Ramos (cell line): ENCODE results near the gene KDM4B.

Experiments
- in situ Hi-C: fragments of 300-500 bp; cut with MboI; formaldehyde crosslinking; loops from one replicate; pipeline ENCODE4 v1.14.3; 2022; ENCODE audit warnings: low sequenced_read_pairs; ENCODE audit not compliant: unreplicated experiment

KDM4B gene

DNA sequence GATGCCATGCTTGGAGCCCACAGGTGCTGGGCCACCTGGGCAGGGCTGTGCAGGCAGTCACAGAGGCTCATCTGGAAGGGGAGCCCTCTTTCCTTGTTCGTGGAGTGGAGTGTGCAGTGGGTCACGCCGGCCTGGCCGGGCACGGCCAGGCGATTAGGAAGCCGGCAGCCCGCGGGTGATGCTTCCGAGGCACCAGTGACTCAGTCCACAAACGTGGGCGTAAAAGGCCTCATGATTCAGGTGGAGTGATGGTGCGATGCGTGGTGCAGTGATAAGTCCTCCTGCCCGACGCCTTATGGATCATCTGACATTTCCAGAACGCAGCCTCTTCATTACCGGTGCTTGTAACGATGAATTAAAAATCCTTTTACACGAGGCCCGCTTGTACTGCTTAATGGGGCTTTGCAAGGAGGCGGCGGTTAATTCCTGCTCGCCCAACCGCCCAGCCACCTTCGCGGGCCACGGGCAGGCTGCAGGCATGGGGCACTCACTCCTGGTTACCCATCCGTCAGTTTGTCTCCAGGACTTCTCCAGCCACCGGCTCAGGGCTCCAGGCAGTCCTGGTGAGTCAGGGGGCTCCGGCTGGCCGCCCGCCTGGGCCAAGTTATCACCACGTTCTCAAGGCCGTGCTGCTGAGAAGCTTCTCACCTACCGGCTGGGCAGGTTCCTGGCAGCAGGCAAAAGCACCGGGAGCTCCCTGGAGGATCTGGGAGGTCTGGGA lies 172.4 kb downstream of the KDM4B start:
- in situ Hi-C loops: loop anchor here (10.0 kb wide), 1 partner anchor 86 kb away; no protein-coding TSS in a partner anchor

DNA sequence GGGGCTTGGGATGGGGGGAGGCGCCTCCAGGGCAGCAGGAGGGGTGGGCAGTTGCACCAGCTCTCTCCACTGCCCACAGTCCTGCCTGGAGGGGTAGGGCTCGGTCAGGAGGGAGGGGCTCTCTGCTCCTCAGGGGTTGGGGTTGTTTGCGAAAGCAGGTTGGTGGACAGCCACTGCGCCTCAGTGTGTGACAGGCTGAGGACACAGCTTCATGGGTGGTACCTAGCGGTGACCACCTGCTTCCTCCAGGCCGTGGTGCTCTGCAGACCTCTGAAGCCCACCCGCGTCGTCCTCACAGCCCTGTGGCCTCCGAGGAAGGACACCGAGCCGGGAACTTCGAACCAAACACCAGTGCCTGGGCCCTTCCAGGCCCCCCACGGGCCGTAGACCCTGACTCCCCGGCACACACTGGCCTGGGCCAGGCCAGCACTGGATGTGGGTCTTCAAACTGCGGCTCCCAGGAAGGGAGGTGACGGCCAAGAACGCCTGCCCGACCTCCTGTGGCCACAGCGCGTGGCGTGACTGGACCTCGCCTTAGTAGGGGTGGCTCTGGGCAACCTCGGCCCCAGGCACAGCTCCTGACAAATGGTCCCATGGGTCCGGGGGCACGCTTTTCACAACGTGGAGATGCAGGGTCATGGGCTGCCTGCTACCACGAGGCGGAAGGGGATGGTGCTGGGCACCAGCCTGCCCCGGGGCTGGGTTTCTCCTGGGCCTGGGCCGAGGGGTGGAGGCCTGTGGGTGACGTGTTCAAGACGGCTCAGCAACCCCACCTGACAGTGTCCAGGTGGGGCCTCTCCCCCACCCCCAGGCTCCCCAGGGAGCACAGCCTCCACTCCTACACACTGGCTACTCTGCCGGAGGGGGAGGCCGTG lies 173.2 kb downstream of the KDM4B start:
- in situ Hi-C loops: loop anchor here (10.0 kb wide), 1 partner anchor 87 kb away; no protein-coding TSS in a partner anchor

DNA sequence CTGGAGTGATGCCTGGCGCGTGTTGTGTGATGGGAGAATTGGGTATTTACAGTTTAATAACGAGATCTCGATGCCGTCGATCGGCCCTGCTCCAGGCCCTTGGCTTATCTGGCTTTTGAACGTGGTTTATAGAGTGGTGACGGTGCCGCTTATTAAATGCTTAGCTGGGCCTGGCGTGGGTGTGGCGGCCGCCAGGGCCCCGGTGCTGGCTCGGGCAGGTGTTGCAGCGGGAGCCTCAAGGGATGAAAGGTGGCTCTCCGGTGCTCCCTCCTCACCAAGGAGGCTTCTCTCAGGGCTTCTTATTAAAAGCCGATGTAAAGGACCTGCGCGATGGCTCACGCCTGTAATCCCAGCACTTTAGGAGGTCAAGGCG lies 173.8 kb downstream of the KDM4B start:
- in situ Hi-C loops: loop anchor here (10.0 kb wide), 1 partner anchor 88 kb away; no protein-coding TSS in a partner anchor

DNA sequence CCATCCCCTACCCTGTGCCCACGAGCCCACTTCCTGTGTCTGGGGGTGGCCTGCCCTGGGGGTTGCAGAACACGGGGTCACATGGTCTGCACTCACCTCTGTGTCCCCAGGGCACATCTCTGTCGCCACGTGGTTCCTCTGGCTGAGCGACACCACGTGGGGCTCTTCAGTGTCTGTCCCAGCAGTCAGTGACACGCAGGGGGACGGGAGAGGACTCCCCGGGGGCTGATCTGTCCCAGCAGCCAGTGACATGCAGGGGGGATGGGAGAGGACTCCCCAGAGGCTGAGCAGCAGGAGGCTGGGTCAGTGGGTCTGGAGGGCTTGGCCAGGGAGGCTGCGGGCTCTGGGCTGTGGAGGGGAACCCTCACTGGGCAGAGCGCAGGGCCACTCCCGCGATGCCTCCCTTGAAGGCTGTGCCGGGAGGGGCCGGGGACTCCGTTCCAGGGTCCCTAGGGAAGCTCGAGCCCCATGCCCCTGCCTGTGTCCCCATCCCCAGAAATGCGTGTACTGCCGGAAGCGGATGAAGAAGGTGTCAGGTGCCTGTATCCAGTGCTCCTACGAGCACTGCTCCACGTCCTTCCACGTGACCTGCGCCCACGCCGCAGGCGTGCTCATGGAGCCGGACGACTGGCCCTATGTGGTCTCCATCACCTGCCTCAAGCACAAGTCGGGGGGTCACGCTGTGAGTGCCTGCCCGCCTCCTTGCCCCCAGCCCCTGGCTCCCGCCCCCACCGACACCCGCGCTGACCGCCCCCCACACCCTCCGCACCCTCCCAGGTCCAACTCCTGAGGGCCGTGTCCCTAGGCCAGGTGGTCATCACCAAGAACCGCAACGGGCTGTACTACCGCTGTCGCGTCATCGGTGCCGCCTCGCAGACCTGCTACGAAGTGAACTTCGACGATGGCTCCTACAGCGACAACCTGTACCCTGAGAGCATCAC lies 174.8 kb downstream of the KDM4B start:
- in situ Hi-C loops: loop anchor here (10.0 kb wide), 1 partner anchor 89 kb away; no protein-coding TSS in a partner anchor

DNA sequence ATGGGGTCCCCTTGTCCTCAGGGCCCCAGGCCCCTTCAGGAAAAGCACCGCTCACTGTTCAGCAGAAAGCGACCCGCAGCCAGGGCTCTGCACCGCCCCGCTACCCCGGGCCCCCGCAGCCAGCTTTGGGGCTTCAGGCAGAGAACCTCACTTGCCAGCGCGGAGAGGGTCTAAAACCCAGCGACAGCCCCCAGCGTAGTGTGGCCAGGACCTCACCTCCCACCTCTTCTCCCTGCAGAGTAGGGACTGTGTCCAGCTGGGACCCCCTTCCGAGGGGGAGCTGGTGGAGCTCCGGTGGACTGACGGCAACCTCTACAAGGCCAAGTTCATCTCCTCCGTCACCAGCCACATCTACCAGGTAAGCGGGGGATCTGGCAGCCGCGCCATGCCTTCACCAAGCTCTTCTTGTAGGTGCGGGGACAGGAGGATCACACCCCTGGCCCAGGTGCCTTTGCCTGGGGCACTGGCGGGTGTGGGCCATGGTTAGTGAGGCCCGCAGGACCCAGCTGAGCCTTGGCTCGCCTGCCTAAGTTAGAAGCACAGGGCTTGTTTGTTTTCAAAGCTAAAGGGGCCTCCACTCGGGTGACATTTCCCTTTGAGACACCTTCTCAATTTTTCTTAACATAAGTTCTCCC lies 175.7 kb downstream of the KDM4B start:
- in situ Hi-C loops: loop anchor here (10.0 kb wide), 1 partner anchor 90 kb away; no protein-coding TSS in a partner anchor

DNA sequence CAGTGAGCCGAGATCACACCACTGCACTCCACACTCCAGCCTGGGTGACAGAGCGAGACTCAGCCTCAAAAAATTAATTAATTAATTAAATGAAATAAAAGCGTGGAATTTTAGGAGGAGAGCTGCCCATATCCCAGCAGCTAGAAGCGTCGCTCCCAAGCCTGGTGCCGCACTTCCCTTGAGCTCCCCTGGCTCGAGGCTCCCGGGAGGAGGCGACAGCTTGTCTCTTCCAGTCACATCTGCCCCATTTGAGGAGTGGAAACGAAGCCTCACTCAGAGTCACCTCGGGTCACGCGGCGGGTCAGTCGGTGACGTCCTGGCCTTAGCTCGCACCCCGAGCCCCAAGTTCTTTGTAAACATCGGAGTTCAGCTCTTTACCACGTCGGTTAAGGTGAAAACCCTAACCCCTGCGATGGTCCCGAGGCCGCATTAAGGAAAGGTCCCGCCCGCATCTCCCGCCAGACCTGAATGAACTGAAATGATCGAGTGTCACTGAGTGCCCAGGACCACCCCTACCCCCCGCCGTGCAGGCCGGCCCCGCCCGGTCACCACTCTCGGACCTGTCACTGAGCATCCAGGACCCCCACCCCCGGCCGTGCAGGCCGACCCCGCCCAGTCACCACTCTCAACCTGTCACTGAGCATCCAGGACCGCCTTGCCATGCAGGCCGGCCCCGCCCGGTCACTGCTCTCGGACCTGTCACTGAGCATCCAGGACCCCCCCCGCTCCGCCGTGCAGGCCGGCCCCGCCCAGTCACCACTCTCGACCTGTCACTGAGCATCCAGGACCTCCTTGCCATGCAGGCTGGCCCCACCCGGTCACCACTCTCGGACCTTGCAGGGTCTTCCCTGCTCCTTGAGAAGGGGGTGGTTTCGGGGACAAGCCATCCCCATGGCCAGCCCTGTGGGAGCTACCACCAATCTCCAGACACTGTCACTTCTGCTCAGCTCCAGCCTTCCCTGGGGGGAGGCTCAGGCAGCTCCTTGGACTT lies 176.9 kb downstream of the KDM4B start:
- in situ Hi-C loops: loop anchor here (10.0 kb wide), 1 partner anchor 91 kb away; no protein-coding TSS in a partner anchor

DNA sequence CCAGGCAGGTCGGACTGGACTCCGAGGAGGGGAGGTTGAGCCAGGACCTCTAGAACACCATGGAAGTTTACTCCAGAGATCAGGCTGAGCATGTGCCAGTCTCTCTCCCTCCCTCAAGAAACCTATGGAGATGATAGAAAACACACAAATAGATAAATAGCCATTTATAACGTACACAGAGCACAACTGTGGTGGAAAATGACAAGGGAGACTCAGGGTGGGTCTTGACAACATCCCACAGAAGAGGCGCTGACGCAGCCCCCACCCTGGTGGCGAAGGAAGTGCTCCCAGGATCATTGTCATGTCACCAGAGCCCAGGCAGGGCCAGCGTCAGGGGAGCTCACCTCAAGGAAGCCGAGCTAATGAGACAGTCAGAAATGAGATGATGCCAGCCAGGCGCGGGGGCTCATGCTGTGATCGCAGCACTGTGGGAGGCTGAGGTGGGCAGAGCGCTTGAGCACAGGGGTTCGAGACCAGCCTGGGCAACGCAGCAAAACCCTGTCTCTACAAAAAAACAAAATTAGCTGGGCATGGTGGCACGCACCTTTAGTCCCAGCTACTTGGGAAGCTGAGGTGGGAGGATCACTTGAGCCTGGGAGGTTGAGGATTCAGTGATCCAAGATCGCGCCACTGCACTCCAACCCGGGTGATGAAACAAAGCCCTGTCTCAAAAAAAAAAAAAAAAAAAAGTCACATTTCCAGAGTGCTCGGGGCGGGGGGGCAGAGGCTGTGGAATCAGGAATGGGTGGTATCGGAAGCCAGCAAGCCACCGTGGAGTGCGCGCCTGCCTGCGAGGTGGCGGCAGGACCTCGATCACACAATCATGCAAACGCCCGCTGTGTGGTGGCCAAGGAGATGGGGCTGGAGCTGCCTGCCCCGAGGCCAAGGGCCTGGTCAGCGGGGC lies 178.4 kb downstream of the KDM4B start:
- in situ Hi-C loops: loop anchor here (10.0 kb wide), 1 partner anchor 93 kb away; no protein-coding TSS in a partner anchor

DNA sequence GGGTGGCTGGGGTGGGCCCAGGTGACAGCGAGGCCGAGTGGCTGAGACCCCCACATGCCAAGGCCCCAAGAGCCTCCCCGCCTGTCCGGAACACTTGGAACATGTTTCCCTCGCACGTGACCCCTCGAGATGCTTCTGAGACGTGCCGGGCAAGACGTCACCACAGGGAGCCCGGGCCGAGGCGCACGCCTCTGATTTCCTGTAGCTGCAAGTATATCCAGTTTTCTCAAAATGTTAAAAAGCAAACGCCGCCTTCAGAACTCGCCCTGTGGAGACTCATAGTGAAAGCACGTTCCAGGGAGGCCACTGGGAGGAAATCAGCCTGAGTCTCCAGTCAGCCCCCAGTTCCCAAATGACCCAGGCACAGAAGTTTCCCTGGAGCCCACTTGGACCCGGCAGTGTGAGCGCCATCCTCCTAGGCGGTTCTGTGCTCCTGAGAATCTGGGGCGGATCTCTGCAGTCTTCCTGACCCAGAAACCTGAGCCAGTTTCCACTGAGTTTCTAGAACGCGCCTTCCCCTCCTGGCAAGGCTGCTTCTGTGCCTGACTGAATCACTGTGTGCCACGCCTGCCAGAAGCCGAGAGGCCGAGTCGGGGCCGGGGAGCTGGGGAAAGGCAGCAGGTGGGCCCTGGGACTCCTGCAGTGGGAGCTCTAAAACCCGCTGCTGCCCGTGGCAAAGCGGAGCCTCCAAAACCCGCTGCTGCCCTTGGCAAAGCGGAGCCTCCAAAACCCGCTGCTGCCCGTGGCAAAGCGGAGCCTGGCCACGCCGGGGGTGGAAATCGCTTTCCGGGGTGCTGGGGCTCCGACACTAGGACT lies 179.3 kb downstream of the KDM4B start:
- in situ Hi-C loops: loop anchor here (10.0 kb wide), 1 partner anchor 93 kb away; no protein-coding TSS in a partner anchor

DNA sequence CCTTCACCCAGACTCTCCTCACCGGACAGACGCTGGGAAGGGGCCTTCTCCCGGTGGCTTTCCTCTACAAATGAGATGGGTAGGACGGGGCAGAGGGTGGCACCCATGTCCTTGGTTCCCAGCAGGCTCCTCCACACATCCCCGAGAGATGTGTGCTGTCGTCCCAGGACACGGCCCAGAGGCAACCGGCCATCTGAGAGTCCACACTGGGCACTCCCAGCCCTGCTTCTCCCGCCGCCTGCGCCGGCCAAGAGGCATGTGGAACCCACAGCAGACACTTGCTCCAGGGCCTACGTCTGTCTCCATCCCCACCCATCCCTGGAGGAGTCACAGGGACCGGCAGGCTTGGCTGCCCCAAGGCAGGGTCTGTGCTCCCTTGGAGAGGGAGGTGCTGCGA lies 179.9 kb downstream of the KDM4B start:
- in situ Hi-C loops: loop anchor here (10.0 kb wide), 1 partner anchor 94 kb away; no protein-coding TSS in a partner anchor

DNA sequence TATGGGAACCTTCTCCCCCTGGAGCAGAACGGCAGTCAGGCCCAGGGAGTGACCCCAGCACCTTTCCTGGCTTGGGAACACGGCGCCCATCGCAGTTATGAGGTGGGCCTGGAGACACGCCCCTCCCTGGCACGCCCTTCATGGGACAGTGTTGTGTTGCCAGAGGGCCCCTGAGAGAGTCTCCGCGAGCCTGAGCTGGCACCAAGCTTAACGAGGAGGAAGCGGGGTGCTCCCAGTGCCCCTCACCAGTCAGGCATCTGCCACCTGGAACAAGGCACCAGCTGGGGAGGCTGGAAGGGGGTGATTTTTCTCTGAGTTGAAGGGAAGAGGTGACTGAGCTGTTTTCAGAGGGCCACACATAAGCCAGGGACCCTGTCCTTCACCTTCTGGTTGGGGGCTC lies 180.6 kb downstream of the KDM4B start:
- in situ Hi-C loops: loop anchor here (10.0 kb wide), 1 partner anchor 95 kb away; no protein-coding TSS in a partner anchor

DNA sequence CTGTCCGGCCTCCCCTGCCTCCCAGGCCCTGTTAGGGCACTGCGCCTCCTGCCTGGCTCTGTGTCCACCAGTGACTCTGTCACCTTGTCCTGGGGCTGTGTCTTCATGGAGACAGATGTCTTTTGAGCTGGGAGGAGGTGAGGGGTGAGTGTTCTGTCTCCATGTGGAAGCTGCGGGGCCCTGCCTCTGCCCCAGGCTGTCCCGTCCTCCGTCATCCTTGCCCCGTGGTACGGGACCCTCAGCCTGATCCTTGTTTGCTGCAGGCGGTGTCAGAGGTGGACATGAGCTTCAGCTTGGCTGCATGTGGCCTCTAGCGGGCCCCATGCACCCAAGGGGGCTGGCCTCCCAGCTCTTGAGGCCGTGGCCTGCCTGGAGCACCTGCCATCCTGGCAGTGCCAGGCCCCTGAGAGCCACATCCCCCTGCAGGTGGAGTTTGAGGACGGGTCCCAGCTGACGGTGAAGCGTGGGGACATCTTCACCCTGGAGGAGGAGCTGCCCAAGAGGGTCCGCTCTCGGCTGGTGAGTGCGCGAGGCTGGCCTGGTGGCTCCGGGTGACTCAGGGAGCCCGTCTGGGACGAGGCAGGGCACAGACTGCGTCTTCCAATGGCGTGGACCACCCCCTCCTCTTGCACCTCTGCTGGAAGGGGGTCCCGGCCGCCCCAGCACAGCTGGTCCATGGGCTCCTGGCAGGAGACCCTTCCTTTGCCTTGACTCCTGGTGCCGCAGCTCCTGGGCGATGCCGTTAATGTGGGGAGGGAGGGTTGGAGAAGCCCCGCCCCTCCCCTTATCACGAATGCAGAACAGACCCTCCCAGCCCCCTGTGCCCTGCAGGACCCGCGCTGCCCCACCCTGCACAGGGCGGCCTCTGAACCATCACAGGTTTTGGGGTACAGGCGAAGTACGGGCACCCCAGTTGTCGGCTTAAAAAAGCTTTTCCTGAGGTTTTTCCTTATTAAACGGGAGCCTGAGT lies 181.3 kb downstream of the KDM4B start:
- in situ Hi-C loops: loop anchor here (10.0 kb wide), 1 partner anchor 95 kb away; no protein-coding TSS in a partner anchor

DNA sequence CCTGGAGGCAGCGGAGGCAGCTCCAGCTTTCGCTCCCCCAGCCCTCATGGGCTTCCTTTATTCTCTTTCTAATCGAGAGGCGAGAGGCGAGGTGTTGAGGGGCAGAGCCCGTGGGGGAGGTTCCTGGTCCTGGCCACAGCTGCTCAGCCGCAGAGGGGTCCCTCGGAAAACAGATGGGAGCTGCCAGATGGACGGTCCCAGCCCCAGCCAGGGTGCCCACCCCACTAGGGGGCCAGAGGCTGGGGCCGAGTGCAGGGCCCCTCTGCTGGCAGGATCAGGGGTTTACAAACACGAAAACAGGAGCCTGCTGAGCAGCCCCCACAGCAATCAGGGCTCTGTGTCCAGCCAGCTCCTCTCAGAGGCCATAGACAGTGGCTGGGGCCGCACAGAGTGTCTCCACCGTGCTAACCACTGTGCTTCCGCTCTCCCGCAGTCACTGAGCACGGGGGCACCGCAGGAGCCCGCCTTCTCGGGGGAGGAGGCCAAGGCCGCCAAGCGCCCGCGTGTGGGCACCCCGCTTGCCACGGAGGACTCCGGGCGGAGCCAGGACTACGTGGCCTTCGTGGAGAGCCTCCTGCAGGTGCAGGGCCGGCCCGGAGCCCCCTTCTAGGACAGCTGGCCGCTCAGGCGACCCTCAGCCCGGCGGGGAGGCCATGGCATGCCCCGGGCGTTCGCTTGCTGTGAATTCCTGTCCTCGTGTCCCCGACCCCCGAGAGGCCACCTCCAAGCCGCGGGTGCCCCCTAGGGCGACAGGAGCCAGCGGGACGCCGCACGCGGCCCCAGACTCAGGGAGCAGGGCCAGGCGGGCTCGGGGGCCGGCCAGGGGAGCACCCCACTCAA lies 182.2 kb downstream of the KDM4B start:
- in situ Hi-C loops: no loop called here

DNA sequence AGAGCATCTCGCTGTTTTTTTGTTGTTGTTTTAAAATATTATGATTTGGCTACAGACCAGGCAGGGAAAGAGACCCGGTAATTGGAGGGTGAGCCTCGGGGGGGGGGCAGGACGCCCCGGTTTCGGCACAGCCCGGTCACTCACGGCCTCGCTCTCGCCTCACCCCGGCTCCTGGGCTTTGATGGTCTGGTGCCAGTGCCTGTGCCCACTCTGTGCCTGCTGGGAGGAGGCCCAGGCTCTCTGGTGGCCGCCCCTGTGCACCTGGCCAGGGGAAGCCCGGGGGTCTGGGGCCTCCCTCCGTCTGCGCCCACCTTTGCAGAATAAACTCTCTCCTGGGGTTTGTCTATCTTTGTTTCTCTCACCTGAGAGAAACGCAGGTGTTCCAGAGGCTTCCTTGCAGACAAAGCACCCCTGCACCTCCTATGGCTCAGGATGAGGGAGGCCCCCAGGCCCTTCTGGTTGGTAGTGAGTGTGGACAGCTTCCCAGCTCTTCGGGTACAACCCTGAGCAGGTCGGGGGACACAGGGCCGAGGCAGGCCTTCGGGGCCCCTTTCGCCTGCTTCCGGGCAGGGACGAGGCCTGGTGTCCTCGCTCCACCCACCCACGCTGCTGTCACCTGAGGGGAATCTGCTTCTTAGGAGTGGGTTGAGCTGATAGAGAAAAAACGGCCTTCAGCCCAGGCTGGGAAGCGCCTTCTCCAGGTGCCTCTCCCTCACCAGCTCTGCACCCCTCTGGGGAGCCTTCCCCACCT lies 183.3 kb downstream of the KDM4B start:
- in situ Hi-C loops: no loop called here
